ENCODE results near the gene CLDN9. TPM values are rescaled to one million over a fixed set of nuclear protein-coding genes. Genes with fewer than 3 reads are reported as not detected.

The CLDN9 gene, protein sequence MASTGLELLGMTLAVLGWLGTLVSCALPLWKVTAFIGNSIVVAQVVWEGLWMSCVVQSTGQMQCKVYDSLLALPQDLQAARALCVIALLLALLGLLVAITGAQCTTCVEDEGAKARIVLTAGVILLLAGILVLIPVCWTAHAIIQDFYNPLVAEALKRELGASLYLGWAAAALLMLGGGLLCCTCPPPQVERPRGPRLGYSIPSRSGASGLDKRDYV
- total RNA-seq: not detected in 2 replicates
- long read RNA-seq: 0 reads

GRCh38 chr16:3012828-3013420, at the start of gene CLDN9:
Gene CLDN9 (plus strand): TSS chr16:3012923. CDS start chr16:3013363, 440 bp downstream.
- TF ChIP-seq, protein P1, sequence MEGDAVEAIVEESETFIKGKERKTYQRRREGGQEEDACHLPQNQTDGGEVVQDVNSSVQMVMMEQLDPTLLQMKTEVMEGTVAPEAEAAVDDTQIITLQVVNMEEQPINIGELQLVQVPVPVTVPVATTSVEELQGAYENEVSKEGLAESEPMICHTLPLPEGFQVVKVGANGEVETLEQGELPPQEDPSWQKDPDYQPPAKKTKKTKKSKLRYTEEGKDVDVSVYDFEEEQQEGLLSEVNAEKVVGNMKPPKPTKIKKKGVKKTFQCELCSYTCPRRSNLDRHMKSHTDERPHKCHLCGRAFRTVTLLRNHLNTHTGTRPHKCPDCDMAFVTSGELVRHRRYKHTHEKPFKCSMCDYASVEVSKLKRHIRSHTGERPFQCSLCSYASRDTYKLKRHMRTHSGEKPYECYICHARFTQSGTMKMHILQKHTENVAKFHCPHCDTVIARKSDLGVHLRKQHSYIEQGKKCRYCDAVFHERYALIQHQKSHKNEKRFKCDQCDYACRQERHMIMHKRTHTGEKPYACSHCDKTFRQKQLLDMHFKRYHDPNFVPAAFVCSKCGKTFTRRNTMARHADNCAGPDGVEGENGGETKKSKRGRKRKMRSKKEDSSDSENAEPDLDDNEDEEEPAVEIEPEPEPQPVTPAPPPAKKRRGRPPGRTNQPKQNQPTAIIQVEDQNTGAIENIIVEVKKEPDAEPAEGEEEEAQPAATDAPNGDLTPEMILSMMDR (IDR thresholded peaks at IDR 0.05): no peak
- Mint-ChIP-seq H3K9me3 (ENCODE audit: unreplicated experiment) (no peaks in the 10 kb centered on the region), H3K36me3 (ENCODE audit: unreplicated experiment) (no peaks in the 10 kb centered on the region), H3K4me3 (ENCODE audit: unreplicated experiment) (no peak within 1 kb of the TSS), H3K27me3 (ENCODE audit: unreplicated experiment) (peaks cover 25% of the 10 kb centered on the region), H3K27ac (ENCODE audit: unreplicated experiment) (no peak within 1 kb of the TSS), H3K4me1 (ENCODE audit: unreplicated experiment) (peaks cover 9% of the 10 kb centered on the region)
- DNase-seq (ENCODE audit: extremely low spot score, unreplicated experiment): no peak

DNA sequence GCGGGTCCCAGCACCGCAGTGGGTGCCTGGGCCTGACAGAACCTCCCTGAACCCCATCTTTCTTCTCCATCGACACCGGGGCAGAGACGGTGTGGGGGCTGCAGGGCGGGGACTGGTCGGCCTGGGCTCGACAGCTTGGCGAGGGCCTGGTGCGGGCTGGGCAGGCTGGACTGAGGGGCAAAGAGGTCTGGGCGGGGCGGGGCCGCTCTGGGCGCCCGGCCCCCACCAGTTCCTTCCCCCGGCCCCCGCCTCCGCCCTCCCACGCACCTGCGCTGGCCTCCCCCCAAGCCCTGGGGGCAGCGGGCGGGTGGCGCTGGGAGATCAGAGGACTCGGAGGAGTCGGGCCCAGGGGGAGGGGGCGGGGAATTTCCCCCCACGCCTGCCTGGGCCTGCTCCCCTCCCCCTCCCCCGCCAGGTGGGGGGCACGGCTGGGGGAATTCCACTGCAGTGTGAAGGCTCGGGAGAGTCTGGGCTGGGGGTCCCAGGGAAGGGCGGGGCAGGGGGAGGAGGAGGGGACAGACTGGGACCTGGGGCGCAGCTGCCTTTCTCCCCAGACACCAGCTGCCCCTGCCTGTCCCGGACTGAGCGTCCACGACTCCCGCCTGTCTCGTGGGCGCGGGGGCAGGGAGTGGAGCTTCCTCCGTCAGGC, 49.5 kb upstream of the CLDN9 start:
- peaks cover 7% of the 10 kb centered on the region for H3K4me1 Mint-ChIP-seq (ENCODE audit: unreplicated experiment)
- peak overlapping the region; percentile 70 for H3K4me3 Mint-ChIP-seq (ENCODE audit: unreplicated experiment)
- no peaks in the 10 kb centered on the region for H3K36me3 Mint-ChIP-seq (ENCODE audit: unreplicated experiment)
- no peak overlapping the region for H3K27ac Mint-ChIP-seq (ENCODE audit: unreplicated experiment)
- no peak for DNase-seq (ENCODE audit: extremely low spot score, unreplicated experiment)
- peaks cover 22% of the 10 kb centered on the region for H3K27me3 Mint-ChIP-seq (ENCODE audit: unreplicated experiment)
- TF ChIP-seq, protein P1 (IDR thresholded peaks at IDR 0.05): no peak
- no peaks in the 10 kb centered on the region for H3K9me3 Mint-ChIP-seq (ENCODE audit: unreplicated experiment)

DNA sequence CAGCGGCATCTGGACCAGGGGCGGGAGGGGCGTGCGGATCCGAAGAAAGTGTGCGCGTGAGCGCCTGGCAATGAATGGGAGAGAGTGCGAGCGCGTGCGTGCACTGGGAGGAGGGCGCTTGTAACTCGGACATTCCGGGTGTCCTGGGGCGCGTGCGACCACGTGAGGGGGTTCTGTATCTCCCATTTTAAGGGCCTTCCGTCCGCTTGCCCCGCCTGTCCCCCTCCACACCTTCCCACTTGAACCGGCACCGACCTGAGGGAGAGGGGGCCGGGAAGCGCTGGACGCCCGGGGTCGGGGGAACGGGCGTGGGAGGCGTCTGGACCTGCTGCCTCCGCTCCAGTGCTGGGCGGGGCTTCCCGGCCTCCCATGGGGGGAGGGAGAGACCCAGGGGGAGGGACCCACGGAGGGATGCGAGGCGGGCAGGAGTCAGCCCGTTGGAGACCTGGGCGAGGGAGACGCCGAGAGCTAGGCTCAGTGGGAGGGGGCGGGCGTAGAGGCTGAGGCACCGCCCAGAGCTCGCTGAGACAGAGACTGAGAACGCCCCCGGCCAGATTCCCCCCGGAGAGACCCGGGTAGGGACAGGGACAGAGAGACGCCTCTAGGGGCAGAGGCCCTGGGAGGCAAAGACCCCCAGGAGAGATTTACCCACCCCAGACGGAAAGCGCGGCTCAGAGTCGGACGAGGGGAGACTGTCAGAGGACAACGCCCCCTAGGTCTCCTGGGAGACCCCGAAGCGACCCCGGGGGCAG, 48.8 kb upstream of the CLDN9 start, which contains the start of gene KREMEN2:
Gene KREMEN2, plus strand, starts transcription at position 553 of the 752 bp plus-strand sequence. CDS start 246 bp downstream, outside the sequence.
- no peaks in the 10 kb centered on the region for H3K9me3 Mint-ChIP-seq (ENCODE audit: unreplicated experiment)
- no peaks in the 10 kb centered on the region for H3K36me3 Mint-ChIP-seq (ENCODE audit: unreplicated experiment)
- TF ChIP-seq, protein P1 (IDR thresholded peaks at IDR 0.05): no peak
- H3K27me3 Mint-ChIP-seq (ENCODE audit: unreplicated experiment): peaks cover 21% of the 10 kb centered on the region
- DNase-seq (ENCODE audit: extremely low spot score, unreplicated experiment): peak; percentile 82
- H3K4me1 Mint-ChIP-seq (ENCODE audit: unreplicated experiment): peaks cover 13% of the 10 kb centered on the region
- no peak within 1 kb of the TSS for H3K27ac Mint-ChIP-seq (ENCODE audit: unreplicated experiment)
- H3K4me3 Mint-ChIP-seq (ENCODE audit: unreplicated experiment): peak within 1 kb of the TSS; percentile 70

- no peak overlapping the region for H3K4me3 Mint-ChIP-seq (ENCODE audit: unreplicated experiment)
- H3K27ac Mint-ChIP-seq (ENCODE audit: unreplicated experiment): no peak overlapping the region
- H3K27me3 Mint-ChIP-seq (ENCODE audit: unreplicated experiment): peaks cover 17% of the 10 kb centered on the region
- no peaks in the 10 kb centered on the region for H3K36me3 Mint-ChIP-seq (ENCODE audit: unreplicated experiment)
- peaks cover 13% of the 10 kb centered on the region for H3K4me1 Mint-ChIP-seq (ENCODE audit: unreplicated experiment)
- no peaks in the 10 kb centered on the region for H3K9me3 Mint-ChIP-seq (ENCODE audit: unreplicated experiment)
- peak; percentile 83 for DNase-seq (ENCODE audit: extremely low spot score, unreplicated experiment)
- TF ChIP-seq, protein P1 (IDR thresholded peaks at IDR 0.05): no peak
Observed at GRCh38 chr16:2964475-2965336, 48.0 kb upstream of the CLDN9 start.
